Measurements from ENCODE around the gene CLCNKA. TPM values are rescaled to one million over a fixed set of nuclear protein-coding genes. Genes with fewer than 3 reads are reported as not detected.

Gene CLCNKA
- total and polyA plus RNA-seq, 2 of the 8 experiments (the other 6 are each of a cell fraction or from before 2014, with no cell fraction given): 0.95 to 2.0 TPM

DNA sequence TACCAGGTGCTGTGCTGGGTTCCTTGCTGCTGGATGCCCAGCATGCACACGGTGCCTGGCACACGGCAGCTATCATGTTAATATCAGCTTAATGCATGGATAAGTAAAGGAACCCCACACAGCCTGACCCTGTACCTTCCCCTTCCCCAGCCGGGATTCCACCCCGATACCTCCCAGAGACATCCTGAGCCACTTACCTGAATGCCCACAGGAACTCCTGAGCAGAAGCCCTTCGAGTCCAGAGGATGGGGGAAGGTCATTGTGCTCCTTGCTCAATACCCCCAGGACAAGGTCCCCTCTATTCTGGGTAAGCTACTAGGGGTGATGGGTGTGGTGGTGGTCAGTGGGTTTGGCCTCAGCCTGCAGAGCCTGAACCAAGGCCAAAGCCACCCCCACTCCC lies 50.3 kb downstream of the CLCNKA start (continued):
- no peak for TF ChIP-seq JUN (IDR thresholded peaks at IDR 0.05; ENCODE audit: low read depth, low read length)
- TF ChIP-seq CBX5 (IDR thresholded peaks at IDR 0.05; ENCODE audit: low read depth, low read length): no peak
- no peak for TF ChIP-seq ZNF274 (IDR thresholded peaks at IDR 0.05; ENCODE audit: borderline replicate concordance, extremely low read depth, low read length)
- no peak for TF ChIP-seq ASH2L (IDR thresholded peaks at IDR 0.05; ENCODE audit: low read length)
- no peak for TF ChIP-seq SIX5 (IDR thresholded peaks at IDR 0.05; ENCODE audit: low read depth, low read length)
- no peak for TF ChIP-seq RNF2 (IDR thresholded peaks at IDR 0.05; ENCODE audit: borderline replicate concordance, low read depth, low read length, missing control alignments, poor library complexity, severe bottlenecking)
- no peak for TF ChIP-seq TAF7 (optimal IDR thresholded peaks at IDR 0.05; ENCODE audit: borderline replicate concordance, low read depth, low read length)
- TF ChIP-seq CHD2 (IDR thresholded peaks at IDR 0.05; ENCODE audit: low read length): no peak
- no peak for TF ChIP-seq MAX (IDR thresholded peaks at IDR 0.05)
